NK-92 (cell line): Measurements from ENCODE around the gene TBKBP1.
A peak's percentile ranks its signal among the peaks of the same experiment; 100 is the strongest.

Experiments used
- DNase-seq: peaks from one replicate; lab custom pipeline; 2025; ENCODE audit not compliant: unreplicated experiment; lab: John Stamatoyannopoulos, UW

Gene TBKBP1

DNA sequence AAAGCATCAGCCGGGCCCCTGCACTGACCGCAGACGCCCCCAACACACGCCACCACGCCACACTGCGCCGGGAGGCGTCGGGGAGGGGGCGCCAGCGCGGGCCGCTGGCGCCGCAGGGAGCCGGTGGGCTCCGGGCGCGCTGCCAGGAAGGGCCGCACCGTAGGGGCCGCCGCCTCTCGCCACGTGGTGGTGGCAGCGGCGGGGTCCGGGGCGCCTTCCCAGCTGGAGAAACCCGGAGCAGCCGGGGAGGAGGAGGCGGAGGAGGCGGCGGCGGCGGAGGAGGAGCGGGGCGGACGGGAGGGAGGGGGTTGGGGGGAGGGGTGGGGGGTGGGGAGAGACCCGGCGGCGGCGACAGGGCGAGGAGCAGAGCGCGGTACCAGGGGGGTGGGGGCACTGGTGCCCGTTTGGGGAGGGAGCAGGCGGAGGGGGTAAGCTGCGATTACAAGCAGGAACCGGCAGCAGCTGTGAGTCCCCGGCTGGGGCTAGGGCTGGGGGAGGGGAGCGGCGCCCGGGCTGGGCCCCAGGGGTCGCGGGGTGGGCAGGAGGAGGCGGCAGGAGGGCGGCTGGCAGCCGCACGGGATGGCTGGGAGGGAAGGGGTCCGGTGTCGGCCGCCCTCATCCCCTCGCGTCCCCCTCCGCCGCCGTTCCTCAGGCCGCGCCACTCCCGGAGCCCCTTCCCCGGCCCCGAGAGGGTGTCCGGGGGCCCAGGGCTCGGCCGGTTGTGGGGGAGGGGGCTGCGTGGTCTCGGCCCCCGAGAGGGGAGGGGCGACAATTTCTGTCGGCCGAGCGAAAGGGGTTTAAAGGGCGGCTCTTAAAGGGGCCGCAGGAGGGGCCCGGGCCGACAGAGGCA, at the start of gene TBKBP1:
Gene TBKBP1 (plus strand): TSS at position 431 of the 850 bp plus-strand sequence. CDS start 1,952 bp downstream, outside the sequence.
- DNase-seq: no peak

GRCh38 chr17:47644324-47644723, 49.6 kb upstream of the TBKBP1 start:
- no peak for DNase-seq

- peak; percentile 89 for DNase-seq
Measured at GRCh38 chr17:47649153-47649971, 44.6 kb upstream of the TBKBP1 start, which contains the start of gene KPNB1. KPNB1 (plus strand) TSS chr17:47649919; CDS start chr17:47650245, 326 bp downstream.

- no peak for DNase-seq
Measured at GRCh38 chr17:47649972-47650524, 43.9 kb upstream of the TBKBP1 start.

DNA sequence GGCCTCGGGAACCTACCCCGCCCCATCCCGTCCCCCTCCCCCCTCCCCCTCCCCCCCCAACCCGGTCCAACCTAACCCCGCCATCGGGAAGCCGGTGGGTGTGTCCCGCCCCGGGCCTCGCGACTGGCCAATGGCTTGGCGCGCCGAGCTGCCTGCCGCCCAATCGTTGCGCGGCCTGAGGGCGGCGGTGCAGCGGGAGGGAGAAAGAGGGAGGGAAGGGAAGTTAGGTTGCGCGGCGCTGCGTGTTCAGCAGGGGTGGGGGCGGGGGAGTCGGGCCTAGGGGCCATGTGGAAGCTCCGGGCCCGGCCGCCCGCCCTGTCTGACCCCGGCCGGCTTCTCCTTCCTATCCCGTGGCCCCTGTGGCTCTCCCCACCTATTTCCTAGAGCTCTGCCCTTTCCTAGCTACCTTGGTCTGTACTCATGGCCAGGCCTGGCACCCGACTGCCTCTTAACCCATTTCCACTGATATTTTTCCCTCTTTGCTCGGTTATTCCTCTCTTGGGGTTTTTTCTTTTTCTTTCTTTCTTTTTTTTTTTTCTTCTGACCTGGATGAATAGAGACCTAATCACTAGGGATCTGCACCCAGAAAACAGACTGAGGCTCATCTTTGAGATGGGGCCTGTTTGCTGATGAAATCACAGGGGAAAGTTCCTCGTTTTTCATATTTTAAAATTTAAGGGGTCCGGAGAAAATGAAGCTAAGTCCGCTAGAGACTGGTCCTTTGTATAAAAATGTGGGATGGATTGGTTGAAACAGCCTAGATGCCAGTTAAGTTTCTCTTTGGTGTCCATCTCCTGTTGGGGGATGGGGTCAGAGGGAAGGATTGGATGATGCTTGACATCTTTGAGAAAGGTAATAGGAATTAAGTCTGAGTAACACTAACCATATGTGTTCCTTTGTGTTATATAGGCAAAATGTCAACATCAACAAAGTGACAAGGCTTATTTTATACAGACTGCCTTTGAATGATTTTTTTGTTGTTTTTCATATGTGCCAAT, 43.1 kb upstream of the TBKBP1 start:
- no peak for DNase-seq

DNA sequence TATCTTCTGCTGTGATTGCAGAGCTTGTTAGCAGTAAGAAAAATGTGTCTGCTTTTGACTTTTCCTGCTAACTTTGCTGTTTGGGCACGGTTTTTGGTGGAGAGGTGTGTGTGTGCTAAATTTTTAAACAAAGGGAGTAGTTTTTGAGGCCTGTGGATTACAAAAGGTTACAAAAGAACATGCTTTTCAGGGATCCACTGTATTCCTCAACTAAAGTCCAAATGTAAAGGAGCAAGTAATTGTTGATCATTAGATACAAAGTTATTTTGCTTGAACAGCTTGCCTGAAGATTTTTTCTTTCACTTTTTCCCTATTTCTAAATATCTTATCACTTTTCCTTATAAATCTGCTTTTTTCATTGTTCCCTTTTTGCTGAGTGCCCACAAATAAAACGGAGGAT, 42.3 kb upstream of the TBKBP1 start:
- no peak for DNase-seq

DNA sequence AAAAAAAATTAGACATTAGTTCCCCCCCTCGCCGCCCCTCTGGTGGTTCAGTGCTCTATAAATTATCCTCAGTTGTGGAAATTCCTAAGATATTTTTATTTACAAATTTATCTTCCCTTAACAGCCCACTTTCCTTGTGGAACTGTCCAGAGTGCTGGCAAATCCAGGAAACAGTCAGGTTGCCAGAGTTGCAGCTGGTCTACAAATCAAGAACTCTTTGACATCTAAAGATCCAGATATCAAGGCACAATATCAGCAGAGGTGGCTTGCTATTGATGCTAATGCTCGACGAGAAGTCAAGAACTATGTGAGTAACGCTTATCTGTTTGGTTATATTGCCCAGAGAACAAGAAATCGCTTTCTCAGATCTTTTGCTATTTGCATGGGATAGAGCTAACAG, 41.4 kb upstream of the TBKBP1 start:
- DNase-seq: no peak

DNA sequence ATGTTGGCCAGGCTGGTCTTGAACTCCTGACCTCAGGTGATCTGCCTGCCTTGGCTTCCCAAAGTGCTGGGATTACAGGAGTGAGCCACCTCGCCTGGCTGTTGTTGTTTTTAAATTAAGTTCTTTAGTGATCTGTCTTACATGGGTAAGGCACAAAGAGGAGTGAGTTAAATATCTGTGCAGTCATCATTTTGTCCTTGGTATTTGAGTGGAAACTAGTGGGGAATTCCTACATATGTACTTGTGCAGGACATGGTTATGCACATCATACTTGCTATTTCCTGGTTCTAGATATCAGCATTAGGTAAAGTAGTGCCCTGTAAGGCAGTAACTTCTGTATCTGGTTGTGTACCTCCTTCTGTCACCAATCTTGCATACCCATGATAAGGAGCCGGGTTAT, 40.5 kb upstream of the TBKBP1 start:
- no peak for DNase-seq

DNA sequence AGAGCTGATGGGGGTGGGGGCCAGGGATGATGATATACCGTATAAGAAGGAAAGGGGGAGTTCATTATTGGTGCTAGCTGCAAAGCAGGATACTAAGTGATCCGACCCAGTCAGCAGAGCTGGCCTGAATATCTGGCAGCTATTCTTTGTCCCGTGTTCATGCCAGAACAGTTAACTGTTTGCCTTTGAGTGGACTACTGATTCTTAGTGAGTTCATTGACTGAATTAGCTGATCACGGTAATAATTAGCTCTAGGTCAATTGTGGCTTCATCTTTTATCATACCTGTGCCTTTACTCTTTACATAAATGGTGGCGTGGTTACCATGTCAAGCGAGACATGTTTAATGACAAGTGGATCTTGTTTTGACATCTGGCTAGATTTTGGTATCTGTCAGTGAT, 39.0 kb upstream of the TBKBP1 start:
- no peak for DNase-seq

DNA sequence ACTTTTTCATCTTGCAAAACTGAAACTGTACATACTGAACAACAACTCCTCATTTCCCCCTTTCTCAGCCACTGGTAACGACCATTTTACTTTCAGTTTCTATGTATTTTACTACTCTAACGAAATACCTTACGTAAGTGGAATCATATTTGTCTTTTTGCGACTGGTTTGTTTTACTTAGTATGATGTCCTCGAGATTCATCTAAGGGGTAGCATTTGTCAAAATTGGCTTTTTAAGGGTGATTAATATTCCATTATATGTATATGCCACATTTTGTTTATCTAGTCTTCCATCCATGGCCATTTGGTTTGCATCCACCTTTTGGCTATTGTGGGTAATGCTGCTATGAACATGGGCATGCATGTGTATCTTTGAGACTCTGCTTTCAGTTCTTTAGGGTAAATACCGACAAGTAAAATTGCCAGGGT, 33.9 kb upstream of the TBKBP1 start:
- no peak for DNase-seq

GRCh38 chr17:47663912-47664623, 29.9 kb upstream of the TBKBP1 start:
- no peak for DNase-seq

DNA sequence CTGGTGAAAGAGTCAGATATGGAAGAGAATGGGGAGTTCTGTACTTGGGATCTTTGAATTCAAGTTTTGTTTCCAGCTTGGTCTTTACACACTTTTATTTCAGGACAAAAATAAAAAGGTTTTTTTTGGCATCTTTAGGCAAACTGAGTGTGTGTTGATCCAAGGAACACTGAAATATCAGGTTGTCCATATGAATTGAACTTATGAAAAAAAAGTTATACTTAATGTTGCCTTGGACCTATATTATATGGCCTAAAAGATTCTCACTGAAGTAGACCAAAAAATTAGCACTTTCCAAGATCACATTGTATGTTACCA, 29.4 kb upstream of the TBKBP1 start:
- no peak for DNase-seq

- DNase-seq: no peak
Measured at GRCh38 chr17:47665655-47666054, 28.3 kb upstream of the TBKBP1 start.

GRCh38 chr17:47669081-47669480, 24.9 kb upstream of the TBKBP1 start:
- DNase-seq: no peak

DNA sequence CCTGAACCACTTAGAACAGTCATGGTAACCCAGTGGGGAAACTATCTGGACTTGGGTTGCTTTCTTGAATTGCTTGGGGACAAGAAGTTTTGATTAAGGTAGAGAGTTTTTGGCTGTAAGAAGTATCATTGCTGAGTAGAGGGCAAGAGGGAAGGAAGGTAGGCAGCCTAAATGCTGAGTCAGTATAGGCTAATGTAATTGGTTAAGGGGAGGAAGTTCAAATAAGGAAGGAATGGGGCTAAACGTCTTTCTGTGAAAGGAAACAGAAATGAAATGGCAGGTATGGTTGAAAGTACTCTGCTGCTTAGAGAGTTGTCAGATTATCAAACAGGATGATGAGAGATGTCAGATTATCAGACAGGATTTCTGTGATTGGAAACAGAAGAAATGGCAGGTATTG, 23.9 kb upstream of the TBKBP1 start:
- DNase-seq: no peak

- DNase-seq: no peak
Measured at GRCh38 chr17:47674499-47674898, 19.5 kb upstream of the TBKBP1 start.

DNA sequence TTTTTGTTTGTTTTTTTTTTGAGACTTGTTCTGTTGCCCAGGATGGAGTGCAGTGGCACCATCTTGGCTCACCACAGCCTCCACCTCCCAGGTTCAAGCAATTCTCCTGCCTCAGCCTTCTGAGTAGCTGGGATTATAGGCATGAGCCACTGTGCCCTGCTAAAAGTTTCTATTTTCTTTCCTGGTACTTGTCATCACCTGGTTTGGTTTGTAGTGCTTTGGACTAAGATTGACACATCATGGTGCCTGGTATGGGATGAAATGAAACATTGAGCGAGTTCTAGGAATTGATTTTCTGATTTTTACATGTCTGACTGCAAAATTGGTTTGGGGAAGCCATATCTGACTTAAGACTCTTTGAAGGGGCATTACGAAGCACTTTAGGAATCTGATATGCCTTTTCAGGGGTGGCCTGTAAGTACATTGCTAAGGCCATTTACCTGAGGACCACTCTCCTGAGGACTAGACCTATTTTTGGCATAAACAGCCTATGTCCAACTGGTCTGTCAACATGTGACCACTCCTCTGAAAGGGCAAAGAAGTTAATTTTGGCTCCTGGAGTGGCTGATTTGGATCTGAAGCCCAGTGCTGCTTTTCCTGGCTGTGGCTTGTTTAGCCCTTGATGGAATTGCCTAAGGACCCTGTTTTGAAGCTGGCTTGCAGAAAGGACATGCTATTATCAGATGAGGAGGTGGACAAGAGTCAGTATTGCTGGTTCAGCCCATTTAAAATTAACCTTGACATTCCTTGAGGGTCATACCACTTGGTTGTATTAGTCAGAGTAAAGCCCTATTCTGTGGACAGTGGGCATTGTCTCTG, 18.4 kb upstream of the TBKBP1 start:
- no peak for DNase-seq

GRCh38 chr17:47676199-47676472, 17.8 kb upstream of the TBKBP1 start:
- no peak for DNase-seq

DNA sequence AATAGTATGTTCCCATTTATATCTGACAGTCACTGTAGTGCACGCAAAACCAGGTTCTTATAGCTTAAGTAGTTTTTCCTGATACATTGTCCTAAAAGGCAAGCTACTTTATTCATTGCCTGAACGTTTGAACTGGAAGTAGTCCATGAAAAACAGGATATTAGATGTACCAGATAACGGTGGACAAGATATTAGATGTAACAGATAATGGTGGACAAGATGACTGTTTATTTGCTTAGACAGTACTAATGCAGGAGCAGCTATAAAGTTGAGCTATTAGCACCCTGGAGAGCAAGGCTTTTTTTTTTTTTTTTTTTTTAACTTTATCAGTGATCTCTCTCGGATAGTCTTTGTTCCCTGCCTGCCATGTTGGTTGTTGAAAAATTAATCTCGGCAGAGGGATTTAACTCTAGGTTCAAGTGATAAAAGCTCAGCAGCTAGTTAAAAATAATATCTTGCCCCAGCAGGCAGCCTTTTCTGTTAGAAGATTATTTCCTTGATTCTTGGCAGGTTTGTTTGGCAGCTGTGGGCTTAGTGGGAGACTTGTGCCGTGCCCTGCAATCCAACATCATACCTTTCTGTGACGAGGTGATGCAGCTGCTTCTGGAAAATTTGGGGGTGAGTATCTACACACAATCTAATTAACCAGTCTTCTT, 17.3 kb upstream of the TBKBP1 start:
- DNase-seq: no peak
